ENCODE measurements around the gene C5. TPM values are rescaled to one million over a fixed set of nuclear protein-coding genes. Genes with fewer than 3 reads are reported as not detected.

The C5 gene
- total and polyA plus RNA-seq, 9 of the 15 experiments (the other 6 are each of a cell fraction or from before 2014, with no cell fraction given): 0.08 to 0.91 (median 0.42) TPM

- BruUV-seq (replicated peaks): no TSS peak
These were observed 115.8 kb downstream of the C5 start for GRCh38 chr9:120934281-120934680.

GRCh38 chr9:120933310-120934055 lies 116.6 kb downstream of the C5 start:
- no peak overlapping the region for H3K27ac ChIP-seq (ENCODE audit: extremely low read depth, low read depth, low read length)
- no peaks in the 10 kb centered on the region for H3K36me3 ChIP-seq (ENCODE audit: control insufficient read depth, insufficient read depth, low read length)
- no peak overlapping the region for H3K4me2 ChIP-seq (ENCODE audit: insufficient read depth, low read length)
- no peaks in the 10 kb centered on the region for H4K20me1 ChIP-seq (replicated peaks; ENCODE audit: control insufficient read depth, insufficient read depth, low read length)
- CTCF ChIA-PET (ENCODE audit: low intra/inter-chr PET ratio): no interaction called here
- no peaks in the 10 kb centered on the region for H3K9me1 ChIP-seq (ENCODE audit: control insufficient read depth, insufficient read depth, low read length)
- no peaks in the 10 kb centered on the region for H3K9me3 ChIP-seq (replicated peaks; ENCODE audit: control insufficient read depth, insufficient read depth, low read depth, low read length)
- WGBS (ENCODE audit: insufficient coverage, low coverage, missing lambda C conversion rate): 56% methylated on average over 8 of the region's 8 CpGs
- ATAC-seq: no peak
- H3K9ac ChIP-seq (ENCODE audit: insufficient read depth in 1 of 2, low read depth in 2 of 2, low read length in 2 of 2): no peak overlapping the region
- no TSS peak for BruUV-seq (replicated peaks)
- TF ChIP-seq NR1H2 (CRISPR knock-in tag; IDR thresholded peaks at IDR 0.05) (no peak), NONO (IDR thresholded peaks at IDR 0.05; ENCODE audit: low read depth in 2 of 2, low read length in 1 of 2) (no peak), E2F3 (CRISPR knock-in tag; IDR thresholded peaks at IDR 0.05) (no peak), ILF3 (IDR thresholded peaks at IDR 0.05; ENCODE audit: borderline replicate concordance) (no peak), ZBED1 (IDR thresholded peaks at IDR 0.05) (no peak), NR2C1 (IDR thresholded peaks at IDR 0.05) (no peak), NR2C1 (tag; IDR thresholded peaks at IDR 0.05) (no peak), MNT (conservative IDR thresholded peaks at IDR 0.05) (no peak)
- no peak overlapping the region for H3K4me3 ChIP-seq
- peaks cover 14 to 40% of the 10 kb centered on the region in 2 experiments for H3K4me1 ChIP-seq (replicated peaks in 1 of 2; ENCODE audit: control insufficient read depth in 2 of 2, insufficient read depth in 2 of 2, low read length in 2 of 2)
- no peak for FAIRE-seq
- no peaks in the 10 kb centered on the region for H3K79me2 ChIP-seq (ENCODE audit: control insufficient read depth, insufficient read depth, low read length)
- in situ Hi-C loops (cut with MboI): loop anchor here (25.0 kb wide), 1 partner anchor 321 kb away; no protein-coding TSS in a partner anchor
- intact Hi-C loops (cut with micrococcal nuclease): loop anchor here (10.0 kb wide), 1 partner anchor 319 kb away; no protein-coding TSS in a partner anchor
- DNase-seq (ENCODE audit: extremely low read depth in 1 of 4, low spot score in 3 of 4): no peak
- POLR2A ChIA-PET: interaction anchor here (0.7 to 1.5 kb wide), 3 partner anchors 10 to 12 kb away, joined by 3 to 7 read pairs (median 6); no protein-coding TSS in a partner anchor
- no peaks in the 10 kb centered on the region for H3K27me3 ChIP-seq (ENCODE audit: control insufficient read depth in 2 of 2, insufficient read depth in 2 of 2, low read length in 2 of 2)
- 0 out of 2 replicates have a peak overlapping the region, but pooled peaks have one; percentile 6 for H2AFZ ChIP-seq (ENCODE audit: low read depth, low read length)

More at GRCh38 chr9:120934281-120934680, 115.8 kb downstream of the C5 start:
- intact Hi-C loops (cut with micrococcal nuclease) (loop anchor here (10.0 kb wide), 1 partner anchor 319 kb away; no protein-coding TSS in a partner anchor), in situ Hi-C loops (cut with MboI) (loop anchor here (25.0 kb wide), 1 partner anchor 322 kb away; no protein-coding TSS in a partner anchor)
- no peaks in the 10 kb centered on the region for H3K27me3 ChIP-seq (ENCODE audit: control insufficient read depth in 2 of 2, insufficient read depth in 2 of 2, low read length in 2 of 2)
- no peak overlapping the region for H3K27ac ChIP-seq (ENCODE audit: extremely low read depth, low read depth, low read length)
- no peaks in the 10 kb centered on the region for H3K9me1 ChIP-seq (ENCODE audit: control insufficient read depth, insufficient read depth, low read length)
- CTCF ChIA-PET (ENCODE audit: low intra/inter-chr PET ratio): interaction anchor here (0.7 kb wide), 1 partner anchor 177 kb away, joined by 3 read pairs; no protein-coding TSS in a partner anchor
- ATAC-seq (no peak), DNase-seq (ENCODE audit: extremely low read depth in 1 of 4, low spot score in 3 of 4) (no peak), FAIRE-seq (no peak)
- H3K9ac ChIP-seq (ENCODE audit: insufficient read depth in 1 of 2, low read depth in 2 of 2, low read length in 2 of 2): no peak overlapping the region
- no peak overlapping the region for H3K4me2 ChIP-seq (ENCODE audit: insufficient read depth, low read length)
- H3K79me2 ChIP-seq (ENCODE audit: control insufficient read depth, insufficient read depth, low read length): no peaks in the 10 kb centered on the region
- POLR2A ChIA-PET: interaction anchor here (0.7 to 1.0 kb wide), 2 partner anchors 11 to 13 kb away, joined by 3 to 6 read pairs; no protein-coding TSS in a partner anchor
- no peak overlapping the region for H3K4me3 ChIP-seq
- whole genome bisulfite sequencing (ENCODE audit: insufficient coverage, low coverage, missing lambda C conversion rate): 24% methylated on average over 3 of the region's 3 CpGs
- peaks cover 13 to 40% of the 10 kb centered on the region in 2 experiments for H3K4me1 ChIP-seq (replicated peaks in 1 of 2; ENCODE audit: control insufficient read depth in 2 of 2, insufficient read depth in 2 of 2, low read length in 2 of 2)
- H3K9me3 ChIP-seq (replicated peaks; ENCODE audit: control insufficient read depth, insufficient read depth, low read depth, low read length): no peaks in the 10 kb centered on the region
- TF ChIP-seq CBX3 (IDR thresholded peaks at IDR 0.05; ENCODE audit: borderline replicate concordance in 1 of 2, low read length in 2 of 2) (no peak), SPI1 (IDR thresholded peaks at IDR 0.05; ENCODE audit: borderline replicate concordance, low read depth, low read length) (peak; percentile 47; the same call in 1 of the 2 replicates)
- H4K20me1 ChIP-seq (replicated peaks; ENCODE audit: control insufficient read depth, insufficient read depth, low read length): no peaks in the 10 kb centered on the region
- no peaks in the 10 kb centered on the region for H3K36me3 ChIP-seq (ENCODE audit: control insufficient read depth, insufficient read depth, low read length)
- H2AFZ ChIP-seq (ENCODE audit: low read depth, low read length): peak overlapping the region; percentile 46
